ENCODE results near the gene HECTD4. TPM values are rescaled to one million over a fixed set of nuclear protein-coding genes. Genes with fewer than 3 reads are reported as not detected.
"Not testable (repeated sequence)": the region's sequence is repeated elsewhere in the genome, so short reads cannot be mapped to it uniquely, and the experiment has no call there.

The HECTD4 gene
- total RNA-seq, 1 experiment from 2014 or later = 51.3 TPM

DNA sequence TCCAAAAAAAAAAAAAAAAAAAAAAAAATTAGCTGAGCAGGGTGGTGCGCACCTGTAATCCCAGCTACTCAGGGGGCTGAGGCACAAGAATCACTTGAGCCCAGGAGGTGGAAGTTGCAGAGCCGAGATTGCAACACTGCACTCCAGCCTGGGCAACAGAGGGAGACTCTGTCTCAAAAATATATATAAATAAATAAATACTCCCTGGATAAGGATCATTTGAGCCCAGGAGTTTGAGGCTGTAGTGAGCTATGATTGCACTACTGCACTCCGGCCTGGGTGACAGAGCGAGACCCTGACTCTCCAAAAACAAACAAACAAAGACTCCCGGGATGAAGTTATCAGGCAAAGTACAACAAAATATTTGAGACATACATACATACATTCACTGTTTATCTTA is 270.3 kb downstream of the HECTD4 start:
- no peak for TF ChIP-seq POLR2AphosphoS5 (IDR thresholded peaks at IDR 0.05; ENCODE audit: low read depth, low read length)
- TF ChIP-seq, protein P1, sequence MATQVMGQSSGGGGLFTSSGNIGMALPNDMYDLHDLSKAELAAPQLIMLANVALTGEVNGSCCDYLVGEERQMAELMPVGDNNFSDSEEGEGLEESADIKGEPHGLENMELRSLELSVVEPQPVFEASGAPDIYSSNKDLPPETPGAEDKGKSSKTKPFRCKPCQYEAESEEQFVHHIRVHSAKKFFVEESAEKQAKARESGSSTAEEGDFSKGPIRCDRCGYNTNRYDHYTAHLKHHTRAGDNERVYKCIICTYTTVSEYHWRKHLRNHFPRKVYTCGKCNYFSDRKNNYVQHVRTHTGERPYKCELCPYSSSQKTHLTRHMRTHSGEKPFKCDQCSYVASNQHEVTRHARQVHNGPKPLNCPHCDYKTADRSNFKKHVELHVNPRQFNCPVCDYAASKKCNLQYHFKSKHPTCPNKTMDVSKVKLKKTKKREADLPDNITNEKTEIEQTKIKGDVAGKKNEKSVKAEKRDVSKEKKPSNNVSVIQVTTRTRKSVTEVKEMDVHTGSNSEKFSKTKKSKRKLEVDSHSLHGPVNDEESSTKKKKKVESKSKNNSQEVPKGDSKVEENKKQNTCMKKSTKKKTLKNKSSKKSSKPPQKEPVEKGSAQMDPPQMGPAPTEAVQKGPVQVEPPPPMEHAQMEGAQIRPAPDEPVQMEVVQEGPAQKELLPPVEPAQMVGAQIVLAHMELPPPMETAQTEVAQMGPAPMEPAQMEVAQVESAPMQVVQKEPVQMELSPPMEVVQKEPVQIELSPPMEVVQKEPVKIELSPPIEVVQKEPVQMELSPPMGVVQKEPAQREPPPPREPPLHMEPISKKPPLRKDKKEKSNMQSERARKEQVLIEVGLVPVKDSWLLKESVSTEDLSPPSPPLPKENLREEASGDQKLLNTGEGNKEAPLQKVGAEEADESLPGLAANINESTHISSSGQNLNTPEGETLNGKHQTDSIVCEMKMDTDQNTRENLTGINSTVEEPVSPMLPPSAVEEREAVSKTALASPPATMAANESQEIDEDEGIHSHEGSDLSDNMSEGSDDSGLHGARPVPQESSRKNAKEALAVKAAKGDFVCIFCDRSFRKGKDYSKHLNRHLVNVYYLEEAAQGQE (IDR thresholded peaks at IDR 0.05; ENCODE audit: insufficient read depth in 1 of 2, low read depth in 2 of 2, low read length in 1 of 2) = no peak
- TF ChIP-seq, protein P2, sequence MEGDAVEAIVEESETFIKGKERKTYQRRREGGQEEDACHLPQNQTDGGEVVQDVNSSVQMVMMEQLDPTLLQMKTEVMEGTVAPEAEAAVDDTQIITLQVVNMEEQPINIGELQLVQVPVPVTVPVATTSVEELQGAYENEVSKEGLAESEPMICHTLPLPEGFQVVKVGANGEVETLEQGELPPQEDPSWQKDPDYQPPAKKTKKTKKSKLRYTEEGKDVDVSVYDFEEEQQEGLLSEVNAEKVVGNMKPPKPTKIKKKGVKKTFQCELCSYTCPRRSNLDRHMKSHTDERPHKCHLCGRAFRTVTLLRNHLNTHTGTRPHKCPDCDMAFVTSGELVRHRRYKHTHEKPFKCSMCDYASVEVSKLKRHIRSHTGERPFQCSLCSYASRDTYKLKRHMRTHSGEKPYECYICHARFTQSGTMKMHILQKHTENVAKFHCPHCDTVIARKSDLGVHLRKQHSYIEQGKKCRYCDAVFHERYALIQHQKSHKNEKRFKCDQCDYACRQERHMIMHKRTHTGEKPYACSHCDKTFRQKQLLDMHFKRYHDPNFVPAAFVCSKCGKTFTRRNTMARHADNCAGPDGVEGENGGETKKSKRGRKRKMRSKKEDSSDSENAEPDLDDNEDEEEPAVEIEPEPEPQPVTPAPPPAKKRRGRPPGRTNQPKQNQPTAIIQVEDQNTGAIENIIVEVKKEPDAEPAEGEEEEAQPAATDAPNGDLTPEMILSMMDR (IDR thresholded peaks at IDR 0.05) = no peak
- TF ChIP-seq TCF7L2 (IDR thresholded peaks at IDR 0.05; ENCODE audit: low read depth, low read length) = no peak
- no peak for TF ChIP-seq SIN3A (IDR thresholded peaks at IDR 0.05; ENCODE audit: borderline replicate concordance, insufficient read depth, low read depth, low read length)
- intact Hi-C loops (cut with micrococcal nuclease; ENCODE audit: unreplicated experiment) = no loop called here
- POLR2A ChIA-PET = interaction anchor here (1.2 kb wide), 1 partner anchor 12 kb away, joined by 4 read pairs; no protein-coding TSS in a partner anchor
- CTCF ChIA-PET = interaction anchor here (0.7 kb wide), 1 partner anchor 173 kb away, joined by 14 read pairs; no protein-coding TSS in a partner anchor
- Histone ChIP-seq H3K27ac (ENCODE audit: low read length) (peak overlapping the region; percentile 58), H3K27me3 (ENCODE audit: control insufficient read depth, insufficient read depth, low read length) (no peaks in the 10 kb centered on the region), H3K9me3 (ENCODE audit: control insufficient read depth, insufficient read depth, low read depth, low read length) (no peaks in the 10 kb centered on the region), H3K4me1 (ENCODE audit: control insufficient read depth, insufficient read depth, low read length) (peaks cover 27% of the 10 kb centered on the region), H3K4me3 (ENCODE audit: low read depth in 2 of 2, low read length in 2 of 2) (no peak overlapping the region), H3K36me3 (ENCODE audit: control insufficient read depth, insufficient read depth, low read length) (peaks cover 5% of the 10 kb centered on the region; the same call in 1 of the 2 replicates)
- in situ Hi-C loops (cut with HindIII; ENCODE audit: low pct_unique_long_range_greater_than_20kb, low sequenced_read_pairs) = no loop called here
- no TSS peak for BruUV-seq (replicated peaks)
- no peak for DNase-seq (ENCODE audit: low read depth, low spot score)
- peak; percentile 23; the same call in 1 of the 2 replicates for ATAC-seq

DNA sequence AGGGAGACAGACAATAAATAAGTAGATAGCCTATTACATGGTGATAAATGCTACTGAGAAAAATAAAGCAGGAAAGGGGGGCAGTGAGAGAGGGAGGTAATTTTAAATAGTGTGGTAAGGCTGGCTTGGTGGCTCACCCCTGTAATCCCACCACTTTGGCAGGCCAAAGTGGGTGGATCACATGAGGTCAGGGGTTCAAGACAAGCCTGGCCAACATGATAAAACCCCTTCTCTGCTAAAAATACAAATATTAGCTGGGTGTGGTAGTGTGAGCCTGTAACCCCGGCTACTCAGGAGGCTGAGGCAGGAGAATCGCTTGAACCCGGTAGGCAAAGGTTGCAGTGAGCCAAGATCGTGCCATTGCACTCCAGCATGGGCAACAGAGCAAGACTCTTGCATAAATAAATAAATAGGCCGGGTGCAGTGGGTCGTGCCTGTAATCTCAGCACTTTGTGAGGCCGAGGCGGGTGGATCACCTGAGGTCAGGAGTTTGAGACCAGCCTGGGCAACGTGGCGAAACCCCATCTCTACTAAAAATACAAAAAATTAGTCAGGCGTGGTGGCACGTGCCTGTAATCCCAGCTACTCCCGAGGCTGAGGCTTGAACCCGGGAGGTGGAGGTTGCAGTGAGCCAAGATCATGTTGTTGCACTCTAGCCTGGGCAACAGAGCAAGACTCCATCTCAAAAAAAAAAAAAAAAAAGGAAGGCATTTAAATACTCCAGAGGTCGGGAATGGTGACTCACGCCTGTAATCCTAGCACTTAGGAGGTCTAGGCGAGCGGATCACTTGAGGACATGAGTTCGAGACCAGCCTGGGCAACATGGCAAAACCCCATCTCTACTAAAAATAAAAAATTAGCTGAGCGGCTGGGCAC is 271.2 kb downstream of the HECTD4 start:
- ATAC-seq; H3K4me3 ChIP-seq (ENCODE audit: low read depth in 2 of 2, low read length in 2 of 2); POLR2A ChIA-PET; BruUV-seq (replicated peaks); H3K36me3 ChIP-seq (ENCODE audit: control insufficient read depth, insufficient read depth, low read length); in situ Hi-C loops (cut with HindIII; ENCODE audit: low pct_unique_long_range_greater_than_20kb, low sequenced_read_pairs); H3K27ac ChIP-seq (ENCODE audit: low read length); H3K27me3 ChIP-seq (ENCODE audit: control insufficient read depth, insufficient read depth, low read length); DNase-seq (ENCODE audit: low read depth, low spot score); H3K9me3 ChIP-seq (ENCODE audit: control insufficient read depth, insufficient read depth, low read depth, low read length); intact Hi-C loops (cut with micrococcal nuclease; ENCODE audit: unreplicated experiment): not testable (repeated sequence)
- CTCF ChIA-PET = interaction anchor here (0.6 to 0.7 kb wide), 3 partner anchors 17 to 172 kb away, joined by 3 to 14 read pairs (median 13); no protein-coding TSS in a partner anchor
- H3K4me1 ChIP-seq (ENCODE audit: control insufficient read depth, insufficient read depth, low read length) = peaks cover 29% of the 10 kb centered on the region

Small RNAs within 50 kb of the gene (microRNA-seq; reads per million reads assigned to microRNA genes)
- gene MIR6861 (ENCODE audit: unreplicated experiment) = 1.9 reads per million

Other genes starting within 250 kb of the HECTD4 start
- gene RPL6, start 27.2 kb upstream of the HECTD4 start, total RNA-seq (2021; ENCODE audit: unreplicated experiment) = 969 TPM
- 139 TPM for gene PTPN11, start 36.5 kb upstream of the HECTD4 start, total RNA-seq (2021; ENCODE audit: unreplicated experiment)

Data from Panc1 (cell line).